ENCODE measurements around the gene STAT5B. TPM values are rescaled to one million over a fixed set of nuclear protein-coding genes. Genes with fewer than 3 reads are reported as not detected.

STAT5B gene
- total and polyA plus RNA-seq, 9 of the 15 experiments (the other 6 are each of a cell fraction or from before 2014, with no cell fraction given) = 20.8 to 176 (median 92.4) TPM

DNA sequence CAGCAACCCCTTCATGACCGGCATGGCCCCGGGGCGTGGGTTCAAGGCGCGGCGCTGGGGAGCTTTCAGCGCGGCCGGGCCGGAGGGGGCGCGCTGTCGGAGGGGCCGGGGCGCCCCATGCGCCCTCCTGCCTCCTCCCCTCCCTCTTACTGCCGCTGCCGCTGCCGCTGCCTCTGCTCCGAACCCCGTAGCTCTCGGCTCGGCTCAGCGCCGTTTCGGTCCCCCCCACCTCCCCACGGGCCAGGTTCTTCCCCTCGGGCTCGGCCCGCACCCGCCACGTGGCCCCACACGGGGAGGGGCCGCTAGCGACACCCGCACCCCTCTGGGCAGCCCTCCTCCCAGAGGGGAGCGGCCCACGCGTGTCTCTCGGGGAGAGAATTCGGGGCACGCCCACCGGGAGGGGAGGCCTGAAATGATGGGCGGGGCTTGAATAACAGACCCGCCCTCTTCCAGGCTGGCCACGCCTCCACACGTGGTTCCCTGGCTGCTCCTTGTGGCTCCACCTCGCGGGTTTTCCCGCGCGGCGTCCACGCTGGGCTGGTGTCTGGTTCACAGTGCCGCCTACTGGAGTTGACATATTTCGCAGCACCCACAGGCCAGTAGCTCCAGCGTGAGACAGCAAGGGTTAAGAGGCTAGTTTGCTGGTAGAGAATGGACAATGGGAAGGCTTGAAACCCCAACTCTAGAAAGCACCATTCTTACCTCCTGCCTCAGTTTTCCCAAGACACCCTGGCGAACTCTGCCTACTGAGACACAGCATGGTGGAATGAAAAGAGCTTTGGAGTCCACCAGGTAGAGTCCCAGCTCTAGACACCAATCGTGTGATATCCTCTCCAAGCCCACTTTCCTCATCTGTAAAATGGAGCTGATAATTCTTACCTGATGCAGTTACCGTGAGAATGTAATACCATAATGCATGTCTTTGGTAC, 95.0 kb downstream of the STAT5B start, which contains the start of gene KCNH4 (continued):
- TF ChIP-seq TBL1XR1 (IDR thresholded peaks at IDR 0.05; ENCODE audit: low read length in 2 of 2) (peak in 1 of 2 experiments; percentile 59; a peak in 1 of 4 replicates), MTA3 (IDR thresholded peaks at IDR 0.05; ENCODE audit: borderline replicate concordance) (peak; percentile 86), ARID1B (IDR thresholded peaks at IDR 0.05) (peak; percentile 33; the same call in 1 of the 2 replicates), RAD51 (IDR thresholded peaks at IDR 0.05; ENCODE audit: borderline replicate concordance, low read depth) (peak; percentile 84), SMC3 (conservative IDR thresholded peaks at IDR 0.05; ENCODE audit: insufficient read depth, low read depth, low read length) (peak; percentile 68), TARDBP (IDR thresholded peaks at IDR 0.05) (peak; percentile 93; the same call in 1 of the 2 replicates), JUN (IDR thresholded peaks at IDR 0.05; ENCODE audit: borderline replicate concordance, low read depth, low read length) (peak; percentile 60; the same call in 1 of the 2 replicates), JUN (CRISPR knock-in tag; IDR thresholded peaks at IDR 0.05; ENCODE audit: borderline replicate concordance) (no peak), POLR2H (tag; IDR thresholded peaks at IDR 0.05; ENCODE audit: low read depth) (no peak), ZNF507 (tag; conservative IDR thresholded peaks at IDR 0.05) (no peak), POLR3G (IDR thresholded peaks at IDR 0.05; ENCODE audit: extremely low read depth, insufficient read length, insufficient replicate concordance) (no peak), BRF1 (IDR thresholded peaks at IDR 0.05; ENCODE audit: borderline replicate concordance, extremely low read depth, insufficient read length) (no peak), SIN3A (IDR thresholded peaks at IDR 0.05; ENCODE audit: borderline replicate concordance in 2 of 2, control insufficient read depth in 1 of 2, low read depth in 2 of 2, low read length in 2 of 2) (peak; percentile 73 to 87; a peak in 2 of 4 replicates)
- TF ChIP-seq, protein P1, sequence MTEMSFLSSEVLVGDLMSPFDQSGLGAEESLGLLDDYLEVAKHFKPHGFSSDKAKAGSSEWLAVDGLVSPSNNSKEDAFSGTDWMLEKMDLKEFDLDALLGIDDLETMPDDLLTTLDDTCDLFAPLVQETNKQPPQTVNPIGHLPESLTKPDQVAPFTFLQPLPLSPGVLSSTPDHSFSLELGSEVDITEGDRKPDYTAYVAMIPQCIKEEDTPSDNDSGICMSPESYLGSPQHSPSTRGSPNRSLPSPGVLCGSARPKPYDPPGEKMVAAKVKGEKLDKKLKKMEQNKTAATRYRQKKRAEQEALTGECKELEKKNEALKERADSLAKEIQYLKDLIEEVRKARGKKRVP (CRISPR knock-in tag; IDR thresholded peaks at IDR 0.05) = no peak
- TF ChIP-seq, protein P2, sequence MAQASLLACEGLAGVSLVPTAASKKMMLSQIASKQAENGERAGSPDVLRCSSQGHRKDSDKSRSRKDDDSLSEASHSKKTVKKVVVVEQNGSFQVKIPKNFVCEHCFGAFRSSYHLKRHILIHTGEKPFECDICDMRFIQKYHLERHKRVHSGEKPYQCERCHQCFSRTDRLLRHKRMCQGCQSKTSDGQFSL (CRISPR knock-in tag; IDR thresholded peaks at IDR 0.05) = peak; percentile 30; the same call in 1 of the 2 replicates
- TF ChIP-seq, protein P2 (tag; IDR thresholded peaks at IDR 0.05) = 0 out of 4 replicates have a peak, but pooled peaks of 1 of the 2 experiments have one; percentile 43
- TF ChIP-seq, protein P3, sequence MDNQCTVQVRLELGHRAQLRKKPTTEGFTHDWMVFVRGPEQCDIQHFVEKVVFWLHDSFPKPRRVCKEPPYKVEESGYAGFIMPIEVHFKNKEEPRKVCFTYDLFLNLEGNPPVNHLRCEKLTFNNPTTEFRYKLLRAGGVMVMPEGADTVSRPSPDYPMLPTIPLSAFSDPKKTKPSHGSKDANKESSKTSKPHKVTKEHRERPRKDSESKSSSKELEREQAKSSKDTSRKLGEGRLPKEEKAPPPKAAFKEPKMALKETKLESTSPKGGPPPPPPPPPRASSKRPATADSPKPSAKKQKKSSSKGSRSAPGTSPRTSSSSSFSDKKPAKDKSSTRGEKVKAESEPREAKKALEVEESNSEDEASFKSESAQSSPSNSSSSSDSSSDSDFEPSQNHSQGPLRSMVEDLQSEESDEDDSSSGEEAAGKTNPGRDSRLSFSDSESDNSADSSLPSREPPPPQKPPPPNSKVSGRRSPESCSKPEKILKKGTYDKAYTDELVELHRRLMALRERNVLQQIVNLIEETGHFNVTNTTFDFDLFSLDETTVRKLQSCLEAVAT (IDR thresholded peaks at IDR 0.05) = 0 out of 4 replicates have a peak, but pooled peaks of 1 of the 2 experiments have one; percentile 42
- TF ChIP-seq, protein P4, sequence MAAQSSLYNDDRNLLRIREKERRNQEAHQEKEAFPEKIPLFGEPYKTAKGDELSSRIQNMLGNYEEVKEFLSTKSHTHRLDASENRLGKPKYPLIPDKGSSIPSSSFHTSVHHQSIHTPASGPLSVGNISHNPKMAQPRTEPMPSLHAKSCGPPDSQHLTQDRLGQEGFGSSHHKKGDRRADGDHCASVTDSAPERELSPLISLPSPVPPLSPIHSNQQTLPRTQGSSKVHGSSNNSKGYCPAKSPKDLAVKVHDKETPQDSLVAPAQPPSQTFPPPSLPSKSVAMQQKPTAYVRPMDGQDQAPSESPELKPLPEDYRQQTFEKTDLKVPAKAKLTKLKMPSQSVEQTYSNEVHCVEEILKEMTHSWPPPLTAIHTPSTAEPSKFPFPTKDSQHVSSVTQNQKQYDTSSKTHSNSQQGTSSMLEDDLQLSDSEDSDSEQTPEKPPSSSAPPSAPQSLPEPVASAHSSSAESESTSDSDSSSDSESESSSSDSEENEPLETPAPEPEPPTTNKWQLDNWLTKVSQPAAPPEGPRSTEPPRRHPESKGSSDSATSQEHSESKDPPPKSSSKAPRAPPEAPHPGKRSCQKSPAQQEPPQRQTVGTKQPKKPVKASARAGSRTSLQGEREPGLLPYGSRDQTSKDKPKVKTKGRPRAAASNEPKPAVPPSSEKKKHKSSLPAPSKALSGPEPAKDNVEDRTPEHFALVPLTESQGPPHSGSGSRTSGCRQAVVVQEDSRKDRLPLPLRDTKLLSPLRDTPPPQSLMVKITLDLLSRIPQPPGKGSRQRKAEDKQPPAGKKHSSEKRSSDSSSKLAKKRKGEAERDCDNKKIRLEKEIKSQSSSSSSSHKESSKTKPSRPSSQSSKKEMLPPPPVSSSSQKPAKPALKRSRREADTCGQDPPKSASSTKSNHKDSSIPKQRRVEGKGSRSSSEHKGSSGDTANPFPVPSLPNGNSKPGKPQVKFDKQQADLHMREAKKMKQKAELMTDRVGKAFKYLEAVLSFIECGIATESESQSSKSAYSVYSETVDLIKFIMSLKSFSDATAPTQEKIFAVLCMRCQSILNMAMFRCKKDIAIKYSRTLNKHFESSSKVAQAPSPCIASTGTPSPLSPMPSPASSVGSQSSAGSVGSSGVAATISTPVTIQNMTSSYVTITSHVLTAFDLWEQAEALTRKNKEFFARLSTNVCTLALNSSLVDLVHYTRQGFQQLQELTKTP (IDR thresholded peaks at IDR 0.05; ENCODE audit: low read depth in 1 of 2, partially characterized antibody in 2 of 2) = peak in 1 of 2 experiments; percentile 21

All from K562 (cell line).